Ishikawa (cell line): ENCODE data around the gene HCN2.

Experiments
- EGR1 ChIP-seq: IDR thresholded peaks from 2 replicates; pipeline ENCODE4 v1.6.1; 2012
- EP300 ChIP-seq: IDR thresholded peaks from 2 replicates; pipeline ENCODE4 v1.6.1; 2012; ENCODE audit warnings: borderline replicate concordance
- RAD21 ChIP-seq: IDR thresholded peaks from 2 replicates; pipeline ENCODE4 v1.6.1; 2012; ENCODE audit warnings: low read depth
- TEAD4 ChIP-seq: IDR thresholded peaks from 2 replicates; pipeline ENCODE4 v1.6.1; 2012
- USF1 ChIP-seq: IDR thresholded peaks from 2 replicates; pipeline ENCODE4 v1.6.1; 2012

GRCh38 chr19:629961-630714, 40.5 kb downstream of the HCN2 start:
- TF ChIP-seq RAD21 = no peak
- no peak for TF ChIP-seq USF1
- no peak for TF ChIP-seq EGR1
- TF ChIP-seq TEAD4 = no peak
- TF ChIP-seq EP300 = no peak
